A673 (cell line): ENCODE measurements around the gene SIRPB2.

Source experiments
- CTCF ChIP-seq: fragments of 300-800, 200-600 bp; sonication (generic); conservative IDR thresholded peaks from 2 replicates; pipeline ENCODE4 v1.5.1; 2017; ENCODE audit warnings: low read depth, mild to moderate bottlenecking, antibody characterized with exemption, low read length, moderate library complexity, mixed read lengths
- EZH2 ChIP-seq: fragments of 200-600 bp; sonication (generic); IDR thresholded peaks from 2 replicates; pipeline ENCODE4 v1.6.1; 2017; ENCODE audit warnings: borderline replicate concordance, low read depth, mild to moderate bottlenecking, mixed read lengths, antibody characterized with exemption, low read length; ENCODE audit not compliant: poor library complexity, severe bottlenecking

- TF ChIP-seq CTCF: no peak
- no peak for TF ChIP-seq EZH2
These were observed 44.4 kb upstream of the SIRPB2 start for GRCh38 chr20:1535420-1536175.
